NK-92 treated with Interleukin-12 subunit alpha and Interleukin-12 subunit beta, amount 100 ng/mL, for 24 hours (cell line): ENCODE data around the gene RDH13.
"Not testable (repeated sequence)": the region's sequence is repeated elsewhere in the genome, so short reads cannot be mapped to it uniquely, and the experiment has no call there.

ENCODE experiments used
- DNase-seq: peaks from one replicate; lab custom pipeline; 2025; lab: John Stamatoyannopoulos, UW

Gene RDH13

DNA sequence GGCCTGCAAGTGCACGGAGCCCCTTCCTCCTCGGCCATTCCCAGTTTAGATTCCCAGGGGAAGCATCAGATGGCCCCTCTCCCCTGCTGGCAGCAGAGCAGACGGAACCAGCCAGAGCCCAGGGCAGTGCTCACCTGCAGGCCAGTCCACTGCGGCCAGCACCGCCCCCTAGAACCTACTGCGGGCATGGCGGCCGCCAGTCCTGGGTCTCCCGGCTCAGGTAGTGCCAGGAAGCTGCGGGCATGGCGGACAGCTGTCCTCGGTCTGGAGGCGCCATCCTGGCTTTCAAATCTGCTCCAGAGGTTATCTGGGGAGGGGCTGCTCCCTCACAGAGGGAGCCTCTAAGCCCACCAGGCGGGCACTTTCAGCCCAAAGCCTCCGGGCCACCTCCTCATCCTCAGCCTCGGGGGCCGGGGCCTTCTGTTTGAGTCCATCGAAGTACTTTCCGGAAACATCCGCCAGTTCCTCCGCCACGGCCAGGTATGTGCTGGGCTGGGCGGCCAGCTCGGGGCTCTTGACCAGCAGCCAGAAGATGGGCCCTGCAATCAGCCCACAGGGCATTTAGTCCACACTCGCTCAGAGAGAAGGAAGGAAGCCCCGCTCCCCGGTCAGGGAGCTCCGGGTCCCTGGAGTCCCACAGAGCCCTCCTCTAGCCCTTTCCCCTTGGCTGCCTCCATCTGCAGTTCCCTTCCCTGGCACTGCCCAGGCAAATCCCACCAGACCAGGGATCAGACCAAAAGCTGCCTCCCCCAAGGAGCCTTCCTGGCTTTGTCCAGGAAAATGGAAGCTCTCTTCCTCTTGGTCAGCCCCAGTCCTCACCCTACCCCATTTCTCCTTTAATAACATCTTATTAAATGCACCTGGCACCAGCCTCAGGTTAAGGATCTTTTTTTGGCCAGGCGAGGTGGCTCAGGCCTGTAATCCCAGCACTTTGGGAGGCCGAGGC is 17.9 kb downstream of the RDH13 start:
- DNase-seq, result no peak

DNA sequence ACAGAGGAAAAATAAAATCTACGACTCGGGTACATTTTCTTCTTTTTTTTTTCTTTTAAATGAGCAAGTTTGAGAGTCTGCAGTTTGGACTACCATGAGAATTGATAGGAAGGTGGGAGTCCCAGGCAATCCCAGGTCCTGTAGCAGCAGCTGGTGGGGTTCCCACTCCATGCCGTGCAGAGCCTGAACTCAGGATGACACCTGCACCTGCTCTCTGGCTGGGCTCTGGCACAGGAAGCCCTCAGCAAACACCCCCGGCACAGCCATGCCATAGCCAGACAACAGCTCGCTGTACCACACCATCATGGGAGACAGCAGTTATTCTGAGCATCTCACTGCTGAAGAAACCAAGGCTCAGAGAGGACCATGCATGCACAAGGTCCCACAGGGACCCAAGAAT is 18.7 kb downstream of the RDH13 start:
- DNase-seq, result no peak

DNA sequence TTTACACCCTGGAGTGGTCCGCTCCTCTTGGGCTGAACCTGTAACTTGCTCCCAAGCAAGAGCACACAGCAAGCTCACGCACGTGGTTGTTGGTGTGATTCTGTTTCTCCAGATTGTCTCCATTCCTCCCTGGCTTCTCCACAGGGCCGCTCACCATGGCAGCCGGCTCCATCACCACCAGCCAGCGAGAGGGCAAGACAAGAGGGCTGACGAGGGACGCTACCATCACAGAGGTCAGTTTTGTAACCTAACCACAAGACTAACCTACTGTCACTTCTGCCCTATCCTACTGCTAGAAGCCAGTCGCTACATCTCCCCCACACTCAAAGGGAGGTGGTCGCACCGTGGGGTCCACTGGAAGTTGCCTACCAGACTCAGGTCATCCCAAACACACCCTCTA is 20.3 kb downstream of the RDH13 start:
- no peak for DNase-seq

DNA sequence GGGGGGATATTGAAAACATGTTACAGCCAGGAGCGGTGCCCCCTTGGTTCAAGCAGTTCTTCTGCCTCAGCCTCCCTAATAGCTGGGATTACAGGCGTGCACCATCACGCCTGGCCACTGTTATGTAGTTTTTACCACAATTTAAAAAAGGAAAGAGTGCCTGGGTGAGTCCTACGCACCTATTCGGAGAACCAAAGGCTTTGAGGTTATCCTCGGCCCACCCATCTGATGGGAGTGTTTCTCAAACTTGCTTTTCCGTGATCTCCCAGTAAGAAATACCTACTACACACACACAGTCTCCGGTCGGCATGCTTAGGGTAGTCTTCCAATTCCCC is 20.6 kb downstream of the RDH13 start:
- no peak for DNase-seq

DNA sequence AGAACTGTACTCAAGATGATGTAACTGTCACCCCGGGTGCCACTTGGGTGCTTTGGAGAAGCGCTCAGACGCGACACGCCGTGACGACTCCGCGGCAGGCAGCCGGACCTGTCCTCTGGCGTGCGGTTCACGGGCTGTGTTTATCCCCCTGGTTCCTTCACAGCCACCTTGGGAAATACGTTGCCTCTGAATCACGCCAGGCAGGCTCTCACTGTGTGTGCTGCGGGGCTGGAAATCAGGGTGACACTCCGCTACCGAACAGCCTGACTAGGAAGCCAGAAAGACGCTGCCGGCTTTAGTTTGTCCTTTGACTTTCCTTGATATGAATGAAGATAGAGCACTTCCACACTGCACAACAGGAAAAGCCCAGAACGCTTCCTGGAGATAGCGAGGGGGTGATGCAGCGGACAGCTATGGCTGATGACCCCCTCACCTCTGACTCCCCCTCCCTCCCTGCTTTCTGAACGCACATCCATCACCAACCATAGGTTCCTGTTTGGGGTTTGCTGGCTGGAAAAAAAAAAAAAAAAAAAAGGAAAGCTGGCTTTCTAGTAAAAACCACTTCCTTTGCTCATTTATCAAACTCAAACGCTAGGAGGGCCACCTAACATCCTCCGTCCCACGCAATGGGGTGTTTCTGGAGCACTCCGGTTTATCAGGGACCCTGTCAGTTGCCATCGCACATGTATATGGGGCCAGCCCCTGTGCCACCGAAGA is 21.2 kb downstream of the RDH13 start:
- no peak for DNase-seq

DNA sequence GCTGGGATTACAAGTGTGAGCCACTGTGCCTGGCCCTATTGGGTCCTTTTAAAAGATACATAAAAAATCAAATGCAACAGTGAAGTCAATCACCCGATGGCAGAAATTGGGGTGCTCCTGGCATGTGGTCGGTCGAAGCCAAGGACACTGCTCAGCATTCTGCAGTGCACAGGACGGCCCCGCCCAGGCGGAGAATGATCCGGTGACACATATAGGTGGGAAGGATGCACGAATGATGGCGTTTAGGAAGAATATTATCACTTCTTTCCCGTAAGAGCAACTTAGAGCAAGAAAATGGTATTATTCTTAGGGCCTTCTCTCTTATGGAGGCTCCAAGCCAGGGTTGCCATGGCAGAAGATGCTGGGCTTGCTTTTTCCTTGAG is 21.7 kb downstream of the RDH13 start:
- no peak for DNase-seq

DNA sequence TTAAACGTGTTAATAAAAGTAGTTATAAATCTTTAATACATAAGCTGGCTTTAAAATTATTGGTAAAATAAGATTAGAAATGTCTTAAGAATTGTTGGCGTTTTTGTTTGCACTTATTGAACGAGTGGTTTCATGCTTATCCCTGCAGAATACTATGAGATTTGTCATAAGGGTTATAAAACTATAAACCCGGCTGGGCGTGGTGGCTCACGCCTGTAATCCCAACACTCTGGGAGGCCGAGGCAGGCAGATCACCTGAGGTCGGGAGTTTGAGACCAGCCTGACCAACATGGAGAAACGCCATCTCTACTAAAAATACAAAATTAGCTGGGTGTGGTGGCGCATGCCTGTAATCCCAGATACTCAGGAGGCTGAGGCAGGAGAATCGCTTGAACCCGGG is 22.3 kb downstream of the RDH13 start:
- not testable (repeated sequence) for DNase-seq

DNA sequence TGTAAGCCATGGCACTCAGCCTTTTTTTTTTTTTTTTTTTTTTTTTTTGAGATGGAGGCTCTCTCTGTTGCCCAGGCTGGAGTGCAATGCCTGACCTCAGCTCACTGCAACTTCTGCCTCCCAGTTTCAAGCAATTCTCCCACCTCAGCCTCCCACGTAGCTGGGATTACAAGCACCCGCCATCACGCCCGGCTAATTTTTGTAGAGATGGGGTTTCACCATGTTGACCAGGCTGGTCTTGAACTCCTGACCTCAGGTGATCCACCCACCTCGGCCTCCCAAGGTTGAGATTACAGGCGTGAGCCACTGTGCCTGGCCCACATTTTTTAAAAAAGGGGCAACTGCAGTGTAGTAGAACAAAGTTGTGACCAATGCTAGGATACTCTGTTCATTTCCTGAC is 25.3 kb downstream of the RDH13 start:
- not testable (repeated sequence) for DNase-seq

DNA sequence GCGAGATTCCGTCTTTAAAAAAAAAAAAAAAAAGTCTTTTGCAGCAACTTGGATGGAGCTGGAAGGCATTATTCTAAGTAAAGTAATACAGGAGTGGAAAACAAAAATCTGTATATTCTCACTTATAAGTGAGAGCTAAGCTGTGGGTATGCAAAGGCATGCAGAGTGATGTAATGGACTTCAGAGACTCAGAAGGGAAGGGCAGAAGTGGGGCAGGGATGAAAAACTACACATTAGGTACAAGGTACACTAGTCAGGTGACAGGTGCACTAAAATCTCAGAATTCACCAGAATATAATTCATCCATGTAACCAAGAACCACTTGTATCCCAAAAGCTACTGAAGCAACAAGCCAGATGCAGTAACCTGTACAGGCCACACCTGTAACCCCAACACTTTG is 26.9 kb downstream of the RDH13 start:
- no peak for DNase-seq

DNA sequence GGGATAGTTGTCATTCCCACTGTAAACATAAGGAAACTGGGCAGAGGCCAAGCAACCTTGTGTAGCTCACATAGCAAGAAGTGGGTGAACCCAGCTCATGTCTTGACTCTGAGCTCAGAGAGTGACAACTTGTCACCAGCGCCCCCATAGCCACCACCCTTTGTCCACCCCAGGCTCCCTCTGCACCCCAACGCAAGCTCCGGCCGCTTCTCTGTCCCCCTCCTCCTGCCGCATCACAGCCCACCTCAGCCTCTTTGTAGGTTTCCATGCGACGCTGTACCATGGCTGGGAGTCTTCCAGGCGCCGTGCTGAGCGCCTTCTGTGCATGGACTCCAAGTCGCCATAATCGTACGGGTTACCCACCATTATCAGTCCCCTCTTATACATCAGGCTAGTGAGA is 28.2 kb downstream of the RDH13 start:
- DNase-seq, result no peak

DNA sequence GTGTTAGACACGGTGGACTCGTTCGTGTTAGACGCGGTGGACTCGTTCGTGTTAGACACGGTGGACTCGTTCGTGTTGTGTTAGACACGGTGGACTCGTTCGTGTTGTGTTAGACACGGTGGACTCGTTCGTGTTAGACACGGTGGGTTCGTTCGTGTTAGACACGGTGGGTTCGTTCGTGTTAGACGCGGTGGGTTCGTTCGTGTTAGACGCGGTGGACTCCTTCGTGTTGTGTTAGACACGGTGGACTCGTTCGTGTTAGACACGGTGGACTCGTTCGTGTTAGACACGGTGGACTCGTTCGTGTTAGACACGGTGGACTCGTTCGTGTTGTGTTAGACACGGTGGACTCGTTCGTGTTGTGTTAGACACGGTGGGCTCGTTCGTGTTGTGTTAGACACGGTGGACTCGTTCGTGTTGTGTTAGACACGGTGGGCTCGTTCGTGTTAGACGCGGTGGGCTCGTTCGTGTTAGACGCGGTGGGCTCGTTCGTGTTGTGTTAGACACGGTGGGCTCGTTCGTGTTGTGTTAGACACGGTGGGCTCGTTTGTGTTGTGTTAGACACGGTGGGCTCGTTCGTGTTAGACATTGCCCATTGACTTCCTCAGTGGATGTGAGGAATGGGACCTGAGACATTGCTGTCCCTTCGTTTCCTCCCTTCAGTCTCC is 29.8 kb downstream of the RDH13 start:
- not testable (repeated sequence) for DNase-seq

DNA sequence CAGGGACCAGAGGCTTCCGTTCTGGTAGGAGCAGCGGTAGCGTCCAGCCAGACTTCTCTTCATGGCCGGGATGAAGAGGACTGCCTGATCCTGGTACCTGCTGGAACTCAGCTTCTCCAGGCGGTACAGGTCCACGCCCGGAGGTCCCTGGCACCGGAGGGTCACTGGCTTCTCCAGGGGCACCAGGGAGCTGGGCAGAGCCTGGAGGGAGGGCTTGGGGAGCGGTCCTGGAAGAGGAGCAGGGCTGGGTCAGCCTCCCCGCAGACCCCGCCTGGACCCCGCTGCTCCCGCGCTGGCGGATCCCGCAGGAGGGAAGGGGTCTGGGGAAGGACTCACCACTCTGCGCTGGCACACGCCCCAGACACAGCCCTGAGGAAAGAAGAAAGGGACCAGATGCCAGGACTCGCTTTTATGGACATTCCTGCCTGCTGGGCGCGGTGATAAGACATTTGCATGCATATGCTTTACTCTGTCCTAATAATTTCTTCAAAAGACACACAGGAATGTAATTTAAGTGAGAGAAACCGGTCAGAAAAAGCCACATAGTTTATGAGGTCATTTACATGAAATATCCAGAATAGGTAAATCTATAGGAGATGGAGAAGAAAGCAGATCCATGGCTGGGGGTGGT is 30.7 kb downstream of the RDH13 start:
- DNase-seq, result no peak

DNA sequence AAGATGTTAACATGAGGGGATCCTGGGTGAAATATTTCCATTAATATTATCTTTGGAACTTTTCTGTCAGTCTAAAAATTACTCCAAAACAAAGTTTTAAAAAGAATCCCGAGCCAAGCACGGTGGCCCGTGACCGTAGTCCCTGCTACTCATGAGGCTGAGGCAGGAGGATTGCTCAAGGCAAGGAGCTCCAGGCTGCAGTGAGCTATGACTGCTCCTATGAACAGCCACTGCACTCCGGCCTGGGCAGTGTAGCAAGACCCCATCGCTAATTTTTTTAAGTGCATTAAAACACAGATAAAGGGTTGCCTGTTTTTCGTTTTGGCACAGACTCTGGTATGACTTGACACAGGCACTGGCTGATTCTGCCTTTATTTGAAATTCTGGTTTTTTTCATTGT is 31.8 kb downstream of the RDH13 start:
- no peak for DNase-seq

DNA sequence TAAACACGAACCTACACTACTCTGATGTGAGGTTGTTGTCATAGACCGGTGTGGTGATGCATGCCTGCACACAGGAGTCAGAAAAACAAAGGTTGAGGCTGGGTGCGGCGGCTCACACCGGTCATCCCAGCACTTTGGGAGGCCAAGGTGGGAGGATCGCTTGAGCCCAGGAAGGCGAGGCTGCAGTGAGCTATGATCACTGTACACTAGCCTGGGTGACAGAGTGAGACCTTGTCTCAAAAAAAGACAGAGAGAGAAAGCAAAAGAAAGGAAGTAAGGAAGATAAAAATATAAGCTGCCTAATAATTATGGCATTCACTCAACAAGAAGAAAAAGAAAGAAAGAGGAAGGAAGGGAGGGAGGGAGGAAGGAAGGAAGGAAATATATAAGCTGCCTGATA is 34.2 kb downstream of the RDH13 start:
- no peak for DNase-seq

DNA sequence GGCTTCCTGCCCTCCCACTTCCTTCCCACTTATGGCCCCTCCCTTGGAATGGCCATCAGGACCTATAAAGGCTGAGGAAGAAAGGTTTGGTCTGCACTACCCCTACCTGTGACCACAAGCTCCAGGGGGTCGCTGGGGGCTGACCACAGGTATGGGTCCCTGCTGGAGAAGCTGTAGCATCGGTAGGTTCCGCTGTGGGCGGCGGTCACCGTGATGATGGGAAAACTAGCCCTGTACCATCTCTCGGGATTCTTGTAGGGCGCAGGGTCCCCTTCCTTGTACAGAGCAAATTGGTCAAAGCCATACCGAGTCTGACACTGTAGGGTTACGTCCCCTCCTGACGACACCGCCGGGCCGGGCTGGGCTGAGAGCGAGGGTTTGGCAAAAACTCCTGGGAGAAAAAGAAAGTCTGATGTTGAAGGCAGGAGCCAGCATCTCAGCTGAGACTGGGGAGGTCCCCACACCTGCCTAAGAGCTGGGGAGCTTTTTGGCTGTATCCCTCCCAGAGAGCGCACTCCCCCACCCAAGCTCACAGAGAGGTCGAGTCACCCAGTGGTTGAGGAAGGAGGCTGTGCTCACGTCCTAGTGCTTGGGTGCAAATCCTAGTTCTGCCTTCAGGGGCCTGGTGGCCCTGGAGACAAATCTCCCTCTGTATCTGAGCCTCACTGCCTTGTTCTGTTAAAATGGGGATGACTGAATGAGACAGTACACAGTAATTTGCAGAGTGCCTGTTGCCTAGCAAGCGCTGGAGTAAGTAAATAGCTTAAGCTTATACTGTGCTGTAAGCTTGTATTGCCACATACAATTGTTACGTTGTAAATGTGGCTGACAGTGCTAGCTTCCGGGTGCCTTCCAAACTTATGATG is 35.2 kb downstream of the RDH13 start:
- no peak for DNase-seq

DNA sequence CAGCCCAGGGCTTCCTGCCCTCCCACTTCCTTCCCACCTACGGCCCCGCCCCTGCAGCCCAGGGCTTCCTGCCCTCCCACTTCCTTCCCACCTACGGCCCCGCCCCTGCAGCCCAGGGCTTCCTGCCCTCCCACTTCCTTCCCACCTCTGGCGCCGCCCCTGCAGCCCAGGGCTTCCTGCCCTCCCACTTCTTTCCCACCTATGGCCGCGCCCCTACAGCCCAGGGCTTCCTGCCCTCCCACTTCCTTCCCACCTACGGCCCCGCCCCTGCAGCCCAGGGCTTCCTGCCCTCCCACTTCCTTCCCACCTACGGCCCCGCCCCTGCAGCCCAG is 35.8 kb downstream of the RDH13 start:
- DNase-seq, result not testable (repeated sequence)

DNA sequence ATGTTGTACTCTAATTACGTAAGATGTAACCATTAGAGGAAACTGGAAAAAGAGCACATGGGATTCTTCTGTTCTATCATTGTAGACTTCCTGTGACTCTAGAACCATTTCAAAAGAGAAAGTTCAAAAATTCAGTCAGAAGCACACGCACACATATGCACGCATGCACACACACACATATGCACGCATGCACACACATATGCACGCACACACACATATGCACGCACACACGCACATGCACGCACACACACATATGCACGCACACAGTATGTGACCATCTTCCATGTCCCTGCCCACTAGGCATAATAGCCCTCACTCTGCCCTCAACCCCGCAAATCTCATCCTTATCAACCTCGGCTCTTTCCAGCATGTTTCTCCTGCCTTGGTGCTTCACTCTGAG is 38.8 kb downstream of the RDH13 start:
- no peak for DNase-seq

DNA sequence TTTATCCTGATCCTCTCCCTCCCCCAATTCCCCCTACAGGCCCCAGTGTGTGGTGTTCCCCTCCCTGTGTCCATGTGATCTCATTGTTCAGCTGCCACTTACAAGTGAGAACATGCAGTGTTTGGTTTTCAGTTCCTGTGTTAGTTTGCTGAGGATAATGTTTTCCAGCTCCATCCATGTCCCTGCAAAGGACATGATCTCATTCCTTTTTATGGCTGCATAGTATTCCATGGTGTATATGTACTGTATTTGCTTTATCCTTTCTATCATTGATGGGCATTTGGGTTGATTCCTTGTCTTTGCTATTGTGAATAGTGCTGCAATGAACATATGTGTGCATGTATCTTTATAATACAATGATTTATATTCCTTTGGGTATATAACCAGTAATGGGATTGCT is 42.6 kb downstream of the RDH13 start:
- DNase-seq, result not testable (repeated sequence)

DNA sequence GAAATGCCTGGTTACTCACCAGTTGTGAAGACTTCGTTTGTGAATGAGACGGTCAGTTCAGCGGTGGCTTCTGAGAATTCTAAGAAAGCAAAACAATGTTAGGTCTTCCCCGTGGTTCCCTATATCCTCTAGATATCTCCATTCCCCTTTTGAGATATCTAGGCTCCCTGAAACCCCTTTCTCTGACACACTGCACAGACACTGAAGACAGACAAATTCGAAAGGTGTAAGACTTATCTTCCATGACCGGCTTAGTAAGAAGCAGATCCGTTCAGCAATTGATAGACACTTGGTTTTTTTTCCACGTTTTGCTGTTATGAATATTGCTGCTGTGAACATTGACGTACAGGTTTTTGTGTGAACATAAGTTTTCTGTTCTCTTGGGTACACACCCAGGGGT is 44.3 kb downstream of the RDH13 start:
- no peak for DNase-seq

DNA sequence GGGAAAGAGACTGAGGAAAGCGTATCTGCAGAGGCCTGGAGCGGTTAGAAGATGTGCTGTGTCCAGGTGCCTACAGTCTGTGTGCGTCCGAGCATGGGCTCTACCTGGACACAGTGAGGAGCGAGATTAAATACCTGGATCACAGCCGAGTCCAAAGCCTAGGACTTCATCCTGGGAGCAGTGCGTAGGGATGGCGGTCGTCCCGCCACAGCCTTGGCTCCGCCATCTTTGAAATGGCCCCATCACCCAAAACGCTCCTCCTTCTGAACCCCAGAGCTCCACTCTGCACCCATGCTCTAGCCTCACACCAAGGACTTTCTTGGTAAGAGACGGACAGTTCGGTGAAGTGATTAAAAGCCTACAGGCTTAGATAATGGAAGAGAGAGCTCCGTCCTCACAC is 44.7 kb downstream of the RDH13 start:
- DNase-seq, result no peak

DNA sequence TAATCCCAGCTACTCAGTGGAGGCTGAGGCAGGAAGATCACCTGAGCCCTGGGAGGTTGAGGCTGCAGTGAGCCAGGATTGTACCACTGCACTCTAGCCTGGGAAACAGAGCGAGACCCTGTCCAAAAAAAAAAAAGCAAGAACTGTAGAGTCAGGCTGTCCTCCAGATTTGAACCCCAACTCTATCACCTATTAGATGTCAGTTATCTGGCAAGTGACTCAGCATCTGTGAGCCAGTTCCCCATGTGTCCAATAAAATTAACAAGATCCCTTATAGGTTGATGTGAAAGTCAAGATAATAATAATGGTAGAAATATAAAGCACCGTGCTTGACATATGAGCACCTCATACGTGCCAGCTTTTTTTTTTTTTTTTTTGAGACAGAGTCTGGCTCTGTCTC is 46.9 kb downstream of the RDH13 start:
- DNase-seq, result no peak

DNA sequence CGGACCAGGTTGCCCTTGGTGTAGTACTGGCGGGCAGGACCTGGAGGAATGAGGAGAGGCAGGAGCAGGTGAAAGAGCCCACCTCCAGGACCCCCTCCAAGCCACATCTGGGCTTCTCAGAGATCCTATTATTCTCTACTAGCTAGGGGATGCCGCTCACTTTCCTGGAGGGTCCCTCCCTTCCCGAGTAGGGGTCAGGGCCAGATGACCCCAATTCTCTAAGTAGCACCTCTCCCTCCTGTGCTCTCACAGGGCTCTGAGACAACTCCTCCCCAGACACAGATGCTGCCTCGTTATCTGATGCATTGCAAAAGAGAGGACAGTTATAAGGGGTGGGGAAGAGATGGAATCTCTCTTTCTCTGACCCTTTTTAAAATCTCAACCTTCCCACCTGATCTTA is 47.8 kb downstream of the RDH13 start:
- DNase-seq, result no peak
